ENCODE data around the gene TWF1.

DNA sequence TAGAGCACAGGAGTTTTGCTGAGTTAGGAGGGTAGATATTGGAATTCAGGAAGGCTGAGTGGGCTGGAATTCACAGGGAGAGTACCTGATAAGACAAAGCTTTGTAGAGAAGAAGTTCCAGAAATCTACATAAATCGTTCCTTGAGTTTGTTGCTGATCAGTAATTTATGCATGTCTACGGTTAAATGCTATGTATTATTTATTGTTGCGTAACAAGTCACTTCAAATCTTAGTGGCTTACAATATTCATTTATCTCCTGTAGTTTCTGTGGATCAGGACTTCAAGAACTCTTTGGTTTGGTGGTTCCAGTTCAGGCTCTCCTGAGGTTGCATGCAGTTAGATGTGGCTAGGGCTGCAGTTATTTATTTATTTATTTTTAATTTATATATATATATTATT is 55.3 kb downstream of the TWF1 start:
- TF ChIP-seq, protein P1, sequence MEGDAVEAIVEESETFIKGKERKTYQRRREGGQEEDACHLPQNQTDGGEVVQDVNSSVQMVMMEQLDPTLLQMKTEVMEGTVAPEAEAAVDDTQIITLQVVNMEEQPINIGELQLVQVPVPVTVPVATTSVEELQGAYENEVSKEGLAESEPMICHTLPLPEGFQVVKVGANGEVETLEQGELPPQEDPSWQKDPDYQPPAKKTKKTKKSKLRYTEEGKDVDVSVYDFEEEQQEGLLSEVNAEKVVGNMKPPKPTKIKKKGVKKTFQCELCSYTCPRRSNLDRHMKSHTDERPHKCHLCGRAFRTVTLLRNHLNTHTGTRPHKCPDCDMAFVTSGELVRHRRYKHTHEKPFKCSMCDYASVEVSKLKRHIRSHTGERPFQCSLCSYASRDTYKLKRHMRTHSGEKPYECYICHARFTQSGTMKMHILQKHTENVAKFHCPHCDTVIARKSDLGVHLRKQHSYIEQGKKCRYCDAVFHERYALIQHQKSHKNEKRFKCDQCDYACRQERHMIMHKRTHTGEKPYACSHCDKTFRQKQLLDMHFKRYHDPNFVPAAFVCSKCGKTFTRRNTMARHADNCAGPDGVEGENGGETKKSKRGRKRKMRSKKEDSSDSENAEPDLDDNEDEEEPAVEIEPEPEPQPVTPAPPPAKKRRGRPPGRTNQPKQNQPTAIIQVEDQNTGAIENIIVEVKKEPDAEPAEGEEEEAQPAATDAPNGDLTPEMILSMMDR (conservative IDR thresholded peaks at IDR 0.05), result no peak
- TF ChIP-seq EZH2 (IDR thresholded peaks at IDR 0.05; ENCODE audit: low read depth), result no peak
